H9 (cell line): Measurements from ENCODE around the gene LRPAP1. TPM values are rescaled to one million over a fixed set of nuclear protein-coding genes. Genes with fewer than 3 reads are reported as not detected.
"Not testable (repeated sequence)": the region's sequence is repeated elsewhere in the genome, so short reads cannot be mapped to it uniquely, and the experiment has no call there.

Experiments used
- DNase-seq: peaks from one replicate; pipeline ENCODE4 v3.0.0-alpha.2; 2017
- H2AFZ ChIP-seq: one replicate; pipeline ENCODE4 v1.6.1; 2013; ENCODE audit warnings: mild to moderate bottlenecking, low read length, control low read depth, moderate library complexity
- H2AK5ac ChIP-seq: 2 replicates; pipeline ENCODE4 v1.6.1; 2013; ENCODE audit warnings: low read length, control low read depth, mixed read lengths; ENCODE audit not compliant: insufficient read length
- H2BK120ac ChIP-seq: one replicate; pipeline ENCODE4 v1.6.1; 2013; ENCODE audit warnings: low read depth, mild to moderate bottlenecking, low read length, control low read depth, inconsistent platforms; ENCODE audit not compliant: poor library complexity, severe bottlenecking
- H2BK12ac ChIP-seq: 2 replicates; pipeline ENCODE4 v1.6.1; 2013; ENCODE audit warnings: low read length, control low read depth, mixed read lengths, low read depth; ENCODE audit not compliant: insufficient read length
- H2BK15ac ChIP-seq: 2 replicates; pipeline ENCODE4 v1.6.1; 2013; ENCODE audit warnings: low read depth, low read length, control low read depth
- H2BK20ac ChIP-seq: one replicate; pipeline ENCODE4 v1.6.1; 2013; ENCODE audit warnings: low read depth, mild to moderate bottlenecking, low read length, control low read depth, inconsistent platforms; ENCODE audit not compliant: poor library complexity, severe bottlenecking
- H2BK5ac ChIP-seq: 2 replicates; pipeline ENCODE4 v1.6.1; 2013; ENCODE audit warnings: low read length, control low read depth, mixed read lengths; ENCODE audit not compliant: insufficient read length
- H3K14ac ChIP-seq: 2 replicates; pipeline ENCODE4 v1.6.1; 2013; ENCODE audit warnings: low read length, control low read depth; ENCODE audit not compliant: insufficient read depth
- H3K18ac ChIP-seq: 2 replicates; pipeline ENCODE4 v1.6.1; 2013; ENCODE audit warnings: low read depth, mild to moderate bottlenecking, mixed read lengths, low read length, control low read depth; ENCODE audit not compliant: insufficient read length
- H3K23ac ChIP-seq: 2 replicates; pipeline ENCODE4 v1.6.1; 2013; ENCODE audit warnings: low read length, control low read depth, mixed read lengths, low read depth; ENCODE audit not compliant: insufficient read length
- H3K23me2 ChIP-seq: 2 replicates; pipeline ENCODE4 v1.6.1; 2013; ENCODE audit warnings: low read depth, mild to moderate bottlenecking, mixed read lengths, low read length, control low read depth; ENCODE audit not compliant: insufficient read length, poor library complexity, severe bottlenecking
- H3K27ac ChIP-seq: 2 replicates; pipeline ENCODE4 v1.5.1; 2013; ENCODE audit warnings: low read length, control low read depth, mixed read lengths, low read depth; ENCODE audit not compliant: insufficient read length
- H3K27me3 ChIP-seq: 2 replicates; pipeline ENCODE4 v1.6.1; 2013; ENCODE audit warnings: low read length, control low read depth, inconsistent platforms; ENCODE audit not compliant: insufficient read depth
- H3K4ac ChIP-seq: 2 replicates; pipeline ENCODE4 v1.6.1; 2013; ENCODE audit warnings: low read depth, mild to moderate bottlenecking, control low read depth, inconsistent platforms, low read length, moderate library complexity
- H3K4me1 ChIP-seq: 2 replicates; pipeline ENCODE4 v1.6.1; 2013; ENCODE audit warnings: low read length, control low read depth, inconsistent platforms; ENCODE audit not compliant: insufficient read depth
- H3K4me2 ChIP-seq: 2 replicates; pipeline ENCODE4 v1.6.1; 2013; ENCODE audit warnings: low read length, control low read depth, mixed read lengths; ENCODE audit not compliant: insufficient read length, insufficient read depth
- H3K56ac ChIP-seq: 2 replicates; pipeline ENCODE4 v1.6.1; 2013; ENCODE audit warnings: low read depth, mild to moderate bottlenecking, mixed read lengths, low read length, control low read depth; ENCODE audit not compliant: insufficient read length
- H3K79me1 ChIP-seq: 2 replicates; pipeline ENCODE4 v1.6.1; 2013; ENCODE audit warnings: low read depth, mild to moderate bottlenecking, moderate library complexity, low read length, control low read depth, inconsistent platforms; ENCODE audit not compliant: insufficient read depth, poor library complexity, severe bottlenecking
- H3K79me2 ChIP-seq: 2 replicates; pipeline ENCODE4 v1.6.1; 2013; ENCODE audit warnings: low read length, control low read depth, inconsistent platforms; ENCODE audit not compliant: insufficient read depth
- H3K9ac ChIP-seq: 2 replicates; pipeline ENCODE4 v1.6.1; 2013; ENCODE audit warnings: low read length, control low read depth, mixed read lengths; ENCODE audit not compliant: insufficient read length; ENCODE audit errors: extremely low read depth
- H3K9me3 ChIP-seq: one replicate; pipeline ENCODE4 v1.6.1; 2013; ENCODE audit warnings: low read depth, low read length, inconsistent platforms; ENCODE audit not compliant: control insufficient read depth
- H3T11ph ChIP-seq: one replicate; pipeline ENCODE4 v1.6.1; 2013; ENCODE audit warnings: mild to moderate bottlenecking, low read length, control low read depth, inconsistent platforms
- H4K20me1 ChIP-seq: one replicate; pipeline ENCODE4 v1.6.1; 2013; ENCODE audit not compliant: control insufficient read depth, insufficient read length, insufficient read depth
- H4K5ac ChIP-seq: 2 replicates; pipeline ENCODE4 v1.6.1; 2013; ENCODE audit warnings: low read depth, mild to moderate bottlenecking, mixed read lengths, low read length, control low read depth; ENCODE audit not compliant: insufficient read length
- H4K8ac ChIP-seq: replicated peaks from 2 replicates; pipeline ENCODE4 v1.6.1; 2013; ENCODE audit warnings: low read length, control low read depth, mixed read lengths, low read depth; ENCODE audit not compliant: insufficient read length
- H4K91ac ChIP-seq: 2 replicates; pipeline ENCODE4 v1.6.1; 2013; ENCODE audit warnings: low read depth, mild to moderate bottlenecking, moderate library complexity, mixed read lengths, low read length, control low read depth; ENCODE audit not compliant: insufficient read length
- H3K27ac Mint-ChIP-seq, 3 experiments: 2 replicates in 2 of 3; 3 replicates in 1 of 3; pipeline ENCODE4 v1.8.0; 2020 to 2021; ENCODE audit warnings: mixed read lengths in 3 of 3, mild to moderate bottlenecking in 1 of 3, moderate library complexity in 1 of 3
- H3K27me3 Mint-ChIP-seq: 2 replicates; pipeline ENCODE4 v1.8.0; 2021; ENCODE audit warnings: low read depth, mild to moderate bottlenecking, moderate library complexity, mixed read lengths
- H3K36me3 Mint-ChIP-seq, 3 experiments: 2 replicates in 2 of 3; 3 replicates in 1 of 3; pipeline ENCODE4 v1.8.0; 2020 to 2021; ENCODE audit warnings: low read depth in 3 of 3, mixed read lengths in 3 of 3; ENCODE audit not compliant: insufficient read depth in 1 of 3
- H3K4me1 Mint-ChIP-seq, 2 experiments: 2 replicates each; pipeline ENCODE4 v1.8.0; 2020; ENCODE audit warnings: mixed read lengths in 2 of 2
- H3K4me3 Mint-ChIP-seq, 2 experiments: 2 replicates in 1 of 2; 3 replicates in 1 of 2; pipeline ENCODE4 v1.8.0; 2020 to 2021; ENCODE audit warnings: mild to moderate bottlenecking in 2 of 2, mixed read lengths in 2 of 2, moderate library complexity in 1 of 2
- H3K9me3 Mint-ChIP-seq, 2 experiments: 2 replicates in 1 of 2; 3 replicates in 1 of 2; pipeline ENCODE4 v1.8.0; 2020; ENCODE audit warnings: mild to moderate bottlenecking in 2 of 2, mixed read lengths in 2 of 2, moderate library complexity in 1 of 2
- WGBS: extraction: QIAGEN DNeasy Blood & Tissue Kit; methylation state at CpG from one replicate; pipeline ENCODE4 v1.1.7; 2013; ENCODE audit warnings: missing lambda C conversion rate, low lambda C conversion rate, mixed read lengths; ENCODE audit not compliant: insufficient read length; ENCODE audit errors: extremely low coverage; 5-methylcytosine and 5-hydroxymethylcytosine counted together
- total RNA-seq: library from RNA; stranded (reverse); gene quantifications from 2 replicates; pipeline ENCODE4 v1.2.1, GENCODE V29; 2021
- TF ChIP-seq, protein P1 (sequence below): fragments of 200-600 bp; sonication (generic); conservative IDR thresholded peaks from 3 replicates; pipeline ENCODE4 v1.8.0; 2021; ENCODE audit warnings: antibody characterized with exemption, mild to moderate bottlenecking

The LRPAP1 gene
- total RNA-seq, 1 experiment from 2014 or later, result 85.9 TPM

- Mint-ChIP-seq H3K27ac (no peak overlapping the region), H3K27me3 (peaks cover 93% of the 10 kb centered on the region), H3K36me3 (peaks cover 7 to 13% (median 8%) of the 10 kb centered on the region in 3 experiments; a peak in 4 of 7 replicates), H3K4me1 (peaks cover 5 to 6% of the 10 kb centered on the region in 2 experiments; a peak in 2 of 4 replicates), H3K9me3 (peaks cover 15 to 21% of the 10 kb centered on the region in 2 experiments), H3K4me3 (no peak overlapping the region)
- no peak overlapping the region for H2BK20ac ChIP-seq
- TF ChIP-seq, protein P1, sequence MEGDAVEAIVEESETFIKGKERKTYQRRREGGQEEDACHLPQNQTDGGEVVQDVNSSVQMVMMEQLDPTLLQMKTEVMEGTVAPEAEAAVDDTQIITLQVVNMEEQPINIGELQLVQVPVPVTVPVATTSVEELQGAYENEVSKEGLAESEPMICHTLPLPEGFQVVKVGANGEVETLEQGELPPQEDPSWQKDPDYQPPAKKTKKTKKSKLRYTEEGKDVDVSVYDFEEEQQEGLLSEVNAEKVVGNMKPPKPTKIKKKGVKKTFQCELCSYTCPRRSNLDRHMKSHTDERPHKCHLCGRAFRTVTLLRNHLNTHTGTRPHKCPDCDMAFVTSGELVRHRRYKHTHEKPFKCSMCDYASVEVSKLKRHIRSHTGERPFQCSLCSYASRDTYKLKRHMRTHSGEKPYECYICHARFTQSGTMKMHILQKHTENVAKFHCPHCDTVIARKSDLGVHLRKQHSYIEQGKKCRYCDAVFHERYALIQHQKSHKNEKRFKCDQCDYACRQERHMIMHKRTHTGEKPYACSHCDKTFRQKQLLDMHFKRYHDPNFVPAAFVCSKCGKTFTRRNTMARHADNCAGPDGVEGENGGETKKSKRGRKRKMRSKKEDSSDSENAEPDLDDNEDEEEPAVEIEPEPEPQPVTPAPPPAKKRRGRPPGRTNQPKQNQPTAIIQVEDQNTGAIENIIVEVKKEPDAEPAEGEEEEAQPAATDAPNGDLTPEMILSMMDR, result no peak
- no peaks in the 10 kb centered on the region for H3K4me1 ChIP-seq
- H4K8ac ChIP-seq, result no peak overlapping the region
- H3K79me2 ChIP-seq, result no peaks in the 10 kb centered on the region
- H3K56ac ChIP-seq, result no peak overlapping the region
- no peaks in the 10 kb centered on the region for H3K9me3 ChIP-seq
- H3K4ac ChIP-seq, result no peak overlapping the region
- H3K18ac ChIP-seq, result no peak overlapping the region
- no peaks in the 10 kb centered on the region for H4K20me1 ChIP-seq
- DNase-seq, result no peak
- H2BK12ac ChIP-seq, result no peak overlapping the region
- H4K5ac ChIP-seq, result no peak overlapping the region
- no peak overlapping the region for H3T11ph ChIP-seq
- no peak overlapping the region for H2AFZ ChIP-seq
- H3K27ac ChIP-seq, result no peak overlapping the region
- H2BK5ac ChIP-seq, result no peak overlapping the region
- H3K23ac ChIP-seq, result no peak overlapping the region
- no CpG with 5 or more reads among the region's 6 CpGs for WGBS
- no peak overlapping the region for H3K4me2 ChIP-seq
- no peak overlapping the region for H3K9ac ChIP-seq
- H3K27me3 ChIP-seq, result no peaks in the 10 kb centered on the region; the same call in 1 of the 2 replicates
- H4K91ac ChIP-seq, result no peak overlapping the region
- no peaks in the 10 kb centered on the region for H3K23me2 ChIP-seq
- H2BK120ac ChIP-seq, result no peak overlapping the region
- H3K79me1 ChIP-seq, result no peaks in the 10 kb centered on the region
- H3K14ac ChIP-seq, result no peak overlapping the region
- no peak overlapping the region for H2BK15ac ChIP-seq
- H2AK5ac ChIP-seq, result no peak overlapping the region
Measured at GRCh38 chr4:3458371-3458770, 73.9 kb downstream of the LRPAP1 start.

DNA sequence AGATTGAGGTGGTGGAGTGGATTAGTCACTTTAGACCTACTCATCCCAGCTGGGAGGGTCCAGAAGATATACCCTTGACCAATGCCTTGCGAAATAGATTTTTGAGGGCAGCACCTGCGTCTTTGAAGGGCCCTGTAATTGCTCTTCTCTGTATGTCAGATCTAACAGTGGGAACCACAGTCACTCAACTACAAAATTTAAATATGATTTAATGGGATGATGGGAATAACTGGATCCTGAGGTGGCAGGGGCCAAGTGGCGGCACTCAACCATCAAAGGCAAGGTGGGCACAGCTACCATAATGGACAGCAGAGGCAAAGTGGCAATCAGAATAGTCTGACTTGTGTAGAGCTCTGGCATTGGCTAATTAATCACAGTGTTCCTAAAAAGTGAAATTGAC lies 76.6 kb downstream of the LRPAP1 start:
- H4K8ac ChIP-seq, H3K4me3 Mint-ChIP-seq, DNase-seq, H2BK120ac ChIP-seq, H2BK12ac ChIP-seq, H3K4me2 ChIP-seq, H4K20me1 ChIP-seq, H2BK15ac ChIP-seq, H4K91ac ChIP-seq, H3K56ac ChIP-seq, H3K9me3 ChIP-seq, H3K4me1 ChIP-seq, H2BK5ac ChIP-seq, H3K9ac ChIP-seq, H3K27ac Mint-ChIP-seq, H3K4me1 Mint-ChIP-seq, H3K18ac ChIP-seq, H3K27ac ChIP-seq, H2AK5ac ChIP-seq, H3K23me2 ChIP-seq, H3K27me3 ChIP-seq, H3K23ac ChIP-seq, H3K79me1 ChIP-seq, H3K79me2 ChIP-seq, H2BK20ac ChIP-seq, H3T11ph ChIP-seq, H4K5ac ChIP-seq, H2AFZ ChIP-seq, H3K14ac ChIP-seq, H3K4ac ChIP-seq: not testable (repeated sequence)
- peaks cover 86% of the 10 kb centered on the region for H3K27me3 Mint-ChIP-seq
- no CpG with 5 or more reads among the region's 3 CpGs for WGBS
- H3K9me3 Mint-ChIP-seq, result peaks cover 15 to 21% of the 10 kb centered on the region in 2 experiments
- peaks cover 7 to 13% (median 8%) of the 10 kb centered on the region in 3 experiments; a peak in 4 of 7 replicates for H3K36me3 Mint-ChIP-seq
